DMS79 (cell line): ENCODE results near the gene PNP.

Source experiments
- DNase-seq: peaks from one replicate; lab custom pipeline; 2025; lab: John Stamatoyannopoulos, UW

The PNP gene

GRCh38 chr14:20455355-20456300 lies 13.6 kb upstream of the PNP start:
- no peak for DNase-seq

DNA sequence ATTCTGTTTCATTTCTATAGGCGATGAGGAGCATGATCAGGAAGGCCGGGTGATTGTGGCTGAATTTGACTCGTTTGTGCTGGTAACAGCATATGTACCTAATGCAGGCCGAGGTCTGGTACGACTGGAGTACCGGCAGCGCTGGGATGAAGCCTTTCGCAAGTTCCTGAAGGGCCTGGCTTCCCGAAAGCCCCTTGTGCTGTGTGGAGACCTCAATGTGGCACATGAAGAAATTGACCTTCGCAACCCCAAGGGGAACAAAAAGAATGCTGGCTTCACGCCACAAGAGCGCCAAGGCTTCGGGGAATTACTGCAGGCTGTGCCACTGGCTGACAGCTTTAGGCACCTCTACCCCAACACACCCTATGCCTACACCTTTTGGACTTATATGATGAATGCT lies 12.2 kb upstream of the PNP start:
- DNase-seq = no peak

GRCh38 chr14:20458031-20458789 lies 11.0 kb upstream of the PNP start:
- no peak for DNase-seq

GRCh38 chr14:20460458-20461224 lies 8.6 kb upstream of the PNP start:
- peak; percentile 65 for DNase-seq

DNA sequence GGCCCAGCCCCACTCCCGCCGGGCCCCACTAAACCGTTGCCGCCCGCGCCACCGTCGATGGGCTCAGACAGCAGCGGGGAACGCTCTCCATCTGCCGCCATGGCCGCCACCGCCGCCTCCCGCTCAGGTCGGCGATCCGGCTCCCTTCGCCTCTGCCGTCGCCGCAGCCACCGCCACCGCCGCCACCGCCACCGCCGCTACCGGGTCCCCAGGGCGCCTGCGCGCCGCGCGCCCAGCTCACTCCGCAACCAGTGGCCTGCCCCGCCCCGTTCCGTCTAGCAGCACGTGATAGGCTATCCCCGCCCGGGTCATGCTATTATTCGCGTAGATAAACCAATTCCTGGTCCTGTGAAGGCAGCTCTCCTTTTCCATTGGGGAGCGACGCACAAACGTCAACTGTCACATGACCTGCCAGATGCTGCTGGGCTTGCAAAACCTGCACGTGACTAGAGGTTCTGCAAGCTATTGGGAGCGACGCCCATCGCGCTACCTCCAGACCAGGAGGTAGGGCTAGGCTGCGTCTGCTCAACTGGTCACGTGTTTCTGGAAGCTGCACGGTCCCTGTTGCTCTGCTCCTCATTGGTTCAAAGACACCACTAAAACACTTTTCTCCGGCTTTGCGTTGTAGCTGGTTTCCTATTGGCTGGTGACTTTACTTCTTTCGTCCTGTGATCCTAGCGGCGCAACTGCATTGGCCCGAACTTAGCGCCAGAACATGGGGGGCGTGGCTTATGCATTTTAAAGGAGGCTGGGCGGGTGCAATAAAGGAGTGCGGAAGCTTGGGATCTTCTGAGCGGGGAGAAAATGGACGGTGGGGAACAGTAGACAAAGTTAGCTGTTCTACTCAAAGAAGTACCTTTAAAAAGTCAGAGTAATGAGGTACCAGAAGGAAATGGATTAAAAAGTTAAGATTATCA lies 7.7 kb upstream of the PNP start, which contains the start of gene PIP4P1:
Gene PIP4P1, minus strand, starts transcription at position 210 of the 917 bp plus-strand sequence. Its CDS starts 109 bp downstream, at position 101.
- DNase-seq = peak; percentile 100

DNA sequence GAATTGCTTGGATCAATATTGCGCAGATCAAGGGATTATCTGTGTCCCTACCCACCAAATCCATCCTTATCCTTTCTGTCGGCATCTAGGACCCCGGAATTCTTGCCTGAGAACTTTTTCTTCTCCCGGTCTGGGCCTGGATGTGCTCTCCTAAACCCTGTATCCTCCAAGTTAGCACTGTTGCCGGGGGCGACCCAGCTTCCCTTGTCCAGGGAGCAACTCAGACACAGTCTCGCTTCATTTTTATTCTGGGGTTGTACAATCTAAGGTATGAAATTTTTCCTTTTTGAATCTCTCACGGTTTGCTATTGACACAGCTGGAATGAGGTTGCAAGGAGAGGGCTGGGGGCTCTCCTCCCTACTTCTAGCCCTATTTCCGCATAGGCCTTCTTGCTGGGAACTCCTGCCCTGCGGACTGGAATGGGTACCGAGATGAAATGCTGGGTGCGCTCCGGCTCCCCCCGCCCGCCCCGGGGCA lies 403 bp upstream of the PNP start:
- peak; percentile 33 for DNase-seq

DNA sequence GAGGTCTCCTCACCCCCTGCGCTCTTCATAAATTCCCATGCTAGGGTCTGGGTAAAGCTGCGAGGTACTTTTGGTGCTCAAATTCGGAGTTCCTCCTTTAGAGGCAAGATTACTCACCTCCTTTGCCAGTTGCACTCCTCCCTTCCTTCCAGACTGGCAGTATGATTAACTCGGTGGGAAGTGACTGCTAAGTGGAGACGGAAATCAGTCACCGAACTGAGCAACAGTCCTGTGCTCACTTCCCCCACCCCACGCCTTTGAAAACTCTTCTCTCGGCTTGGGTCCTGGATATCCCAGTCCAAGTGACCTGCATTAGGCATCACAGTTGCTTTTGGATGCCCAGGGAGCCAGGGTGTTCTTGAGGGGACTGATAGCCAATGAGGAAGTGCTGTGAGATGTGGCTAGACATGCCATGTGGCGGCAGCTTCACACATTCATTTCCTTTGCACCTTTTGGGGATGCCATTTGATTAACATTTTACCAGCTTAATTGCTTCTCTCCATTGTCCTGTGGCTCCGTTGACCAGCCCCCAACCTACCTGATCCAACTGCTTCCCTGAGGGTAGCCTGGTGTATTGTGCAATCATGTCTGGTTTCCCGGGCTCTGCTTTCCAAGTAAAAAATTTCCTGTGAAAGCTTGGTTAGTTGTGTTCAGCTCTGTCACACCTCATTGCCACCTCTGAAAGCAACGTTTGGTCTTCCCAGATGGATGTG lies 840 bp downstream of the PNP start:
- DNase-seq = no peak

GRCh38 chr14:20470603-20470901 lies 1.3 kb downstream of the PNP start:
- DNase-seq = peak; percentile 36

GRCh38 chr14:20472536-20473169 lies 3.4 kb downstream of the PNP start:
- DNase-seq = no peak

DNA sequence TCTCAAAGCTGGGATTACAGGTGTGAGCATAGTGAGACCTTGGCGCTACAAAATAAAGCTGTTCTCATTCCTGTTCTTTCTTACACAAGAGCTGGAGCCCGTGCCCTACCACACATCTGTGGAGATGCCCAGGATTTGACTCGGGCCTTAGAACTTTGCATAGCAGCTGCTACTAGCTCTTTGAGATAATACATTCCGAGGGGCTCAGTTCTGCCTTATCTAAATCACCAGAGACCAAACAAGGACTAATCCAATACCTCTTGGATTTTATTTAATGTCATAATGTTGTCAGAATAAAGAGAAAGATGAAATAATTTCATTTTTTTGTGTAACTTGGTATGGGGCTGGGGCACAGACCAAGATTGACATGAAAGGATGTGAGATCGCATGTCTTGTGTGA lies 7.6 kb downstream of the PNP start:
- DNase-seq = no peak

DNA sequence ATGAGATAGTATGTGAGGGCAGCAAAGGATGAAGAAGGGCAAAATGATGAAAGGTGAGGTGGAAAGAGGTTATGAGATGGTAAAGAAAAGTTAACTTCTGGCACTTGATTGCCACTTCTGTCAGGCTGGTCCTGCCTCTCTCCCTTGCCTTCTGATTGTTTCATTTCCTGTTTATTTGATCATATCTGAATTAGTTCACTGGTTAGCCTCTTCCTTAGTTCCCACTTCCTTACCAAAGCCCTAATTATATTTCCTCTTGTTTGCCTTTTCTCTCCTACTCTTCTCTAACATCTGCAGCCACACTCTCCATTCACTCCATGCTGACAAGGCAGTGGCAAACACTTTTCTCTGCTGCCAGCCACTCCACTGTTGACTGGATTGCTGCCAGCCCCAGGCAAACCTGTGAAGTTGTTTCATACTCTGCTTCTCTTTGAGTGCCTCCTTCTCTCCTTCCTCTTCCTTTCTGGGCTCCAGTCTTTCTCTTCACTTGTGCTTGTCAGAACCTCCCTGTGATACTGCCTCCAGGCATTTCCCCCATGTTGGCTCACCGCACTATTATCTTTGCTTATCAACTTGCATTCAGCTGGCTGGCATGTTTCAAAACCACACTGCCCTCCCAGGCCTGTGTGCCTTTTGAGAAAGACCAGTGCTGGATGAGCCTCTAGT lies 8.1 kb downstream of the PNP start:
- peak; percentile 89 for DNase-seq

DNA sequence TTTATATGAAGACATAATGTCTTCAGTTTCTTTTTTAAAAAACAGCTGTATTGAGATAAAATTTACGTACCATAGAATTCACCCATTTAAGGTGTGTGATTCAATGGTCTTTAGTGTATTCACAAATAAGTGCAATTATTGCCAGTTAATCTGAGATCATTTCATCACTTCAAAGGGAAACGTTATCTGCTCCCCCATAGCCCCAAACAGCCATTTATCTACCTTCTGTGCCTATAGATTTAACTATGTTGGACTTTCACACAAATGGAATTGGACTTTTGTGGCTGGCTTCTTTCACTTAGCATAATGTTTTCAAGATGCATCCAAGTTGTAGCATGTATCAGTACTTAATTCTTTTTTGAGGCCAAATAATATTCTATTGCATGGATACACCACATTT lies 9.7 kb downstream of the PNP start:
- no peak for DNase-seq

DNA sequence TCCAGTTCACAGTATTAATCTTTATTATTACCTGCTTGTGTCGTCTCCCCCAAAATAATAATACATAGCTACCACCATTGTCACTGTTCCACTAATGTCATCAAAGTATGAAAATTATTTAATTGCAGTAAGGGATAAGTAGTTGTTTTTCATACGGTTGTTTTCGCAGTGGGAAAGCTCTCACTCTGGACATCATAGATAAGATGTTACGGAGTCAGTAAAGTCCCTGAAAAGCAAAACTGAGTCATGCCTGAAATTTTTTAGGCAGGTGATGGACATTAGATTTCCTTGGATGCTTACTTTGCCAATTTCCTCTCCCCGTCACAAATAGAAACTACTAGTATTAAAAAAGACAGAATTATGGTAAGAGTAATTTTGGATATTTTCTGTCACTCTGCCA lies 13.2 kb downstream of the PNP start:
- DNase-seq = no peak

- DNase-seq = no peak
These were observed 16.7 kb downstream of the PNP start for GRCh38 chr14:20485900-20486299.

- no peak for DNase-seq
These were observed 17.6 kb downstream of the PNP start for GRCh38 chr14:20486684-20487395.

DNA sequence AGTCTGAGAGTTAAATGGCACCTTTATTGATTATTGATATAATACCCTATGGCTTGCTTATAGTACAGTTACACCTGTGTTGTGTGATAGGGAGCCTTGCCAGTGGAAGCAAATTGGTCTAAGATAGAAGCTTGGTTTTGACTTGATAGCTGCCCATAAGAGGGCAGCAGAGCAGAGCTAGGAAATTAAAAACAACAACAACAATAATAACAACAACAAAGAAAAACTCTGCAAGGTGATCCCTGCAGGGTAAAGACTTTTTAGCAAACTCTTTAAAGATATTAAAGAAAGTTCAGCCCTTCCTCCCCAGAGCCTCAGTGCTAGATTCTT lies 18.2 kb downstream of the PNP start:
- no peak for DNase-seq

DNA sequence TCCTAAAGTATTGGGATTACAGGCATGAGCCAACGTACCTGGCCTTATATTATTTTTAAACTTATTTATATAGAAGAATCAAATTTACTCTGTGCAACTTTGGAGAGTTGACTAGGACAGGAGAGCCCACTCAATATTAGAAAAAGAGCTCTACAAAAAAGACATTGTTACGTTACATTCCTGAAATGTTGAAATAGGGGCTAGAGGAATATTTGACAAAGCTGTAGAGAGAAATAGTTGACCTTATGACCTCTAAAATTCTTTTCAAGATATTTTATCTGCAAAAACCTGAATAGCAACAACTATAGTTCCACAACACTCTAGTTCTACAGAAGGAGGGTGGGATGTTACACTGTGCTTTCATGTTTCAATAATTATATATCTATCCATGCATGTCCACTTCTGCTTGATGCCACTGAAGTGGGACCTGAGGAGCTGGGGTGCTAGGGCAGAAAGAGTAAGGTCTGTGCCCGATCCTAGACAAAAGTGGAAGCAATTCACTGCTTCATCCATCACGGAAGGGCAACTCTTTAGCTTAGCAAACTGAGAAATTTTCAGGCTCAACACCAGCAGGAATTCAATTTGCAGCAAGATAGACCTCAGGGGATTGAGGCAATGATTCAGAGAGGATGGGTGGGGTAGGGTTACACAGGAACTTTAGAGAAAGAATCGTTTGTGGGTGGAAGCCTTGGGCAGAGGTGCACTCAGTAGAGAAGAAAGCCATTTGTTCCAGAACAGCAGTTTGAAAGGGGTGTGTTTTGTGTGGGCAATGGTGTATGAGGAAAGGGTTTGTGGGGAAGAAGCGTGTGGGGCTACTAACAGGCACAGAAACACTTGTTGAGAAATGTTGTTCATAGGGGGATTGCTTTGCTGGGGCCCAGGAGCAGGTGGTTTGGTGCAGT lies 20.1 kb downstream of the PNP start:
- no peak for DNase-seq

DNA sequence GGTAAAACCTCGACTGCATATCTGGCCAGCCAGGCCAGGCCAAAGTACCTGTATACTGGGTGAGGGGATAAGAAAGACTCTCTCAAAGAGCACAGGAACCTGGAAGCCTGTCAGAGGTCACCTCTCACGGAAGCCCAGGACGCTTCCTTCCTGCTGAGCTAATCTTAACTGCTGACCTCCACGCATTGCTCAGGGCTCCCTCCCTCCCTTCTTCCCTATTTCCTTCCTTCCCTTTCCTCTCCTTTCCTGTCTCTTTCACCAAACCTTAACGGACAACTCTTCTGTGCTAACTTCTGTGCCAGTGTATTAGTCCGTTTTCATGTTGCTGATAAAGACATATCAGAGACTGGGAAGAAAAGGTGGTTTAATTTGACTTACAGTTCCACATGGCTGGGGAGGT lies 21.4 kb downstream of the PNP start:
- no peak for DNase-seq
